GM23338 (cell line): ENCODE measurements around the gene NARS2.

Source experiments
- CREB1 ChIP-seq: fragments of 250-450 bp; sonication (Bioruptor Pico); IDR thresholded peaks from 2 replicates; pipeline ENCODE4 v1.5.0; 2020; ENCODE audit warnings: low read depth, mild to moderate bottlenecking, moderate library complexity
- CTCF ChIP-seq, 2 experiments: fragments of 200-600 bp in 1 of 2; sonication (generic) in 1 of 2; conservative IDR thresholded peaks; 2 replicates each; pipeline versions ENCODE4 v1.5.1 to v1.6.1; 2016 to 2017; ENCODE audit warnings: antibody characterized with exemption in 2 of 2, low read depth in 2 of 2, mild to moderate bottlenecking in 2 of 2, moderate library complexity in 1 of 2
- EZH2 ChIP-seq: fragments of 200-600 bp; sonication (generic); IDR thresholded peaks from one replicate; pipeline ENCODE4 v1.8.0; 2017; ENCODE audit warnings: antibody characterized with exemption, mild to moderate bottlenecking, low read depth; ENCODE audit not compliant: unreplicated experiment
- EZH2phosphoT487 ChIP-seq: fragments of 200-600 bp; sonication (generic); IDR thresholded peaks from one replicate; pipeline ENCODE4 v1.8.1; 2018; ENCODE audit warnings: antibody characterized with exemption; ENCODE audit not compliant: unreplicated experiment
- JUNB ChIP-seq: IDR thresholded peaks from one replicate; pipeline ENCODE4 v1.6.1; 2016; ENCODE audit warnings: antibody characterized with exemption; ENCODE audit not compliant: unreplicated experiment
- POLR2AphosphoS5 ChIP-seq: IDR thresholded peaks from 2 replicates; pipeline ENCODE4 v1.6.1; 2016; ENCODE audit warnings: antibody characterized with exemption, low read depth
- STAT1 ChIP-seq: IDR thresholded peaks from one replicate; pipeline ENCODE4 v1.6.1; 2016; ENCODE audit warnings: antibody characterized with exemption; ENCODE audit not compliant: unreplicated experiment
- TF ChIP-seq, protein P1 (sequence below): IDR thresholded peaks from one replicate; pipeline ENCODE4 v1.6.1; 2018; ENCODE audit warnings: antibody characterized with exemption; ENCODE audit not compliant: unreplicated experiment
- TF ChIP-seq, protein P2 (sequence below): fragments of 250-450 bp; sonication (Bioruptor Pico); IDR thresholded peaks from 2 replicates; pipeline ENCODE4 v1.5.0; 2020; ENCODE audit warnings: mild to moderate bottlenecking, moderate library complexity

DNA sequence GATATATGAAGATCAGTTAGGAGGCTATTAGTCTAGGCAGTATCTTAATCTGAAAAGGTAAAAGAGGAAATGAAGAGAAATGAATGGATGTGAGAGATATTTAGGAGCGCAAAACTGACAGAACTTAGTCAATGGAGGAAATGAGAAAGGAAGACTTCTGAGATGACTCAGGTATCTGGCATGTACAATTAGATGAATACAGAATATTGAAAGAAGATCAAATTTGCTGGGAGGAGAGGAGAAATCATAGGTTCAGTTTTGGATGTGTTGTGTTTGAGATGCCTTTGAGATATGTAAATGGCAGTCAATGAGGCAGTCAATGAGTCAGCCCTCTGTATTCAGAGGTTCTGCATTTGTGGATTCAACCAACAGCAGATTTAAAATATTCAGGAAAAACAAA is 114.2 kb downstream of the NARS2 start:
- TF ChIP-seq CTCF (conservative IDR thresholded peaks at IDR 0.05; ENCODE audit: low read depth in 2 of 2) (no peak), EZH2 (no peak), EZH2phosphoT487 (no peak), POLR2AphosphoS5 (no peak), STAT1 (no peak), CREB1 (CRISPR knock-in tag) (no peak), JUNB (no peak)
- TF ChIP-seq, protein P1, sequence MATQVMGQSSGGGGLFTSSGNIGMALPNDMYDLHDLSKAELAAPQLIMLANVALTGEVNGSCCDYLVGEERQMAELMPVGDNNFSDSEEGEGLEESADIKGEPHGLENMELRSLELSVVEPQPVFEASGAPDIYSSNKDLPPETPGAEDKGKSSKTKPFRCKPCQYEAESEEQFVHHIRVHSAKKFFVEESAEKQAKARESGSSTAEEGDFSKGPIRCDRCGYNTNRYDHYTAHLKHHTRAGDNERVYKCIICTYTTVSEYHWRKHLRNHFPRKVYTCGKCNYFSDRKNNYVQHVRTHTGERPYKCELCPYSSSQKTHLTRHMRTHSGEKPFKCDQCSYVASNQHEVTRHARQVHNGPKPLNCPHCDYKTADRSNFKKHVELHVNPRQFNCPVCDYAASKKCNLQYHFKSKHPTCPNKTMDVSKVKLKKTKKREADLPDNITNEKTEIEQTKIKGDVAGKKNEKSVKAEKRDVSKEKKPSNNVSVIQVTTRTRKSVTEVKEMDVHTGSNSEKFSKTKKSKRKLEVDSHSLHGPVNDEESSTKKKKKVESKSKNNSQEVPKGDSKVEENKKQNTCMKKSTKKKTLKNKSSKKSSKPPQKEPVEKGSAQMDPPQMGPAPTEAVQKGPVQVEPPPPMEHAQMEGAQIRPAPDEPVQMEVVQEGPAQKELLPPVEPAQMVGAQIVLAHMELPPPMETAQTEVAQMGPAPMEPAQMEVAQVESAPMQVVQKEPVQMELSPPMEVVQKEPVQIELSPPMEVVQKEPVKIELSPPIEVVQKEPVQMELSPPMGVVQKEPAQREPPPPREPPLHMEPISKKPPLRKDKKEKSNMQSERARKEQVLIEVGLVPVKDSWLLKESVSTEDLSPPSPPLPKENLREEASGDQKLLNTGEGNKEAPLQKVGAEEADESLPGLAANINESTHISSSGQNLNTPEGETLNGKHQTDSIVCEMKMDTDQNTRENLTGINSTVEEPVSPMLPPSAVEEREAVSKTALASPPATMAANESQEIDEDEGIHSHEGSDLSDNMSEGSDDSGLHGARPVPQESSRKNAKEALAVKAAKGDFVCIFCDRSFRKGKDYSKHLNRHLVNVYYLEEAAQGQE, result no peak
- TF ChIP-seq, protein P2, sequence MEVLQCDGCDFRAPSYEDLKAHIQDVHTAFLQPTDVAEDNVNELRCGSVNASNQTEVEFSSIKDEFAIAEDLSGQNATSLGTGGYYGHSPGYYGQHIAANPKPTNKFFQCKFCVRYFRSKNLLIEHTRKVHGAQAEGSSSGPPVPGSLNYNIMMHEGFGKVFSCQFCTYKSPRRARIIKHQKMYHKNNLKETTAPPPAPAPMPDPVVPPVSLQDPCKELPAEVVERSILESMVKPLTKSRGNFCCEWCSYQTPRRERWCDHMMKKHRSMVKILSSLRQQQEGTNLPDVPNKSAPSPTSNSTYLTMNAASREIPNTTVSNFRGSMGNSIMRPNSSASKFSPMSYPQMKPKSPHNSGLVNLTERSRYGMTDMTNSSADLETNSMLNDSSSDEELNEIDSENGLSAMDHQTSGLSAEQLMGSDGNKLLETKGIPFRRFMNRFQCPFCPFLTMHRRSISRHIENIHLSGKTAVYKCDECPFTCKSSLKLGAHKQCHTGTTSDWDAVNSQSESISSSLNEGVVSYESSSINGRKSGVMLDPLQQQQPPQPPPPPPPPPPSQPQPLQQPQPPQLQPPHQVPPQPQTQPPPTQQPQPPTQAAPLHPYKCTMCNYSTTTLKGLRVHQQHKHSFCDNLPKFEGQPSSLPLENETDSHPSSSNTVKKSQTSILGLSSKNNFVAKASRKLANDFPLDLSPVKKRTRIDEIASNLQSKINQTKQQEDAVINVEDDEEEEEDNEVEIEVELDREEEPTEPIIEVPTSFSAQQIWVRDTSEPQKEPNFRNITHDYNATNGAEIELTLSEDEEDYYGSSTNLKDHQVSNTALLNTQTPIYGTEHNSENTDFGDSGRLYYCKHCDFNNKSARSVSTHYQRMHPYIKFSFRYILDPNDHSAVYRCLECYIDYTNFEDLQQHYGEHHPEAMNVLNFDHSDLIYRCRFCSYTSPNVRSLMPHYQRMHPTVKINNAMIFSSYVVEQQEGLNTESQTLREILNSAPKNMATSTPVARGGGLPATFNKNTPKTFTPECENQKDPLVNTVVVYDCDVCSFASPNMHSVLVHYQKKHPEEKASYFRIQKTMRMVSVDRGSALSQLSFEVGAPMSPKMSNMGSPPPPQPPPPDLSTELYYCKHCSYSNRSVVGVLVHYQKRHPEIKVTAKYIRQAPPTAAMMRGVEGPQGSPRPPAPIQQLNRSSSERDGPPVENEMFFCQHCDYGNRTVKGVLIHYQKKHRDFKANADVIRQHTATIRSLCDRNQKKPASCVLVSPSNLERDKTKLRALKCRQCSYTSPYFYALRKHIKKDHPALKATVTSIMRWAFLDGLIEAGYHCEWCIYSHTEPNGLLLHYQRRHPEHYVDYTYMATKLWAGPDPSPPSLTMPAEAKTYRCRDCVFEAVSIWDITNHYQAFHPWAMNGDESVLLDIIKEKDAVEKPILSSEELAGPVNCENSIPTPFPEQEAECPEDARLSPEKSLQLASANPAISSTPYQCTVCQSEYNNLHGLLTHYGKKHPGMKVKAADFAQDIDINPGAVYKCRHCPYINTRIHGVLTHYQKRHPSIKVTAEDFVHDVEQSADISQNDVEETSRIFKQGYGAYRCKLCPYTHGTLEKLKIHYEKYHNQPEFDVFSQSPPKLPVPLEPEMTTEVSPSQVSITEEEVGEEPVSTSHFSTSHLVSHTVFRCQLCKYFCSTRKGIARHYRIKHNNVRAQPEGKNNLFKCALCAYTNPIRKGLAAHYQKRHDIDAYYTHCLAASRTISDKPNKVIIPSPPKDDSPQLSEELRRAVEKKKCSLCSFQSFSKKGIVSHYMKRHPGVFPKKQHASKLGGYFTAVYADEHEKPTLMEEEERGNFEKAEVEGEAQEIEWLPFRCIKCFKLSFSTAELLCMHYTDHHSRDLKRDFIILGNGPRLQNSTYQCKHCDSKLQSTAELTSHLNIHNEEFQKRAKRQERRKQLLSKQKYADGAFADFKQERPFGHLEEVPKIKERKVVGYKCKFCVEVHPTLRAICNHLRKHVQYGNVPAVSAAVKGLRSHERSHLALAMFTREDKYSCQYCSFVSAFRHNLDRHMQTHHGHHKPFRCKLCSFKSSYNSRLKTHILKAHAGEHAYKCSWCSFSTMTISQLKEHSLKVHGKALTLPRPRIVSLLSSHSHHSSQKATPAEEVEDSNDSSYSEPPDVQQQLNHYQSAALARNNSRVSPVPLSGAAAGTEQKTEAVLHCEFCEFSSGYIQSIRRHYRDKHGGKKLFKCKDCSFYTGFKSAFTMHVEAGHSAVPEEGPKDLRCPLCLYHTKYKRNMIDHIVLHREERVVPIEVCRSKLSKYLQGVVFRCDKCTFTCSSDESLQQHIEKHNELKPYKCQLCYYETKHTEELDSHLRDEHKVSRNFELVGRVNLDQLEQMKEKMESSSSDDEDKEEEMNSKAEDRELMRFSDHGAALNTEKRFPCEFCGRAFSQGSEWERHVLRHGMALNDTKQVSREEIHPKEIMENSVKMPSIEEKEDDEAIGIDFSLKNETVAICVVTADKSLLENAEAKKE (CRISPR knock-in tag), result no peak
